K562 (cell line): ENCODE results near the gene UNKL.

Experiments used
- PHF20 ChIP-seq: fragments of 450-650 bp; IDR thresholded peaks from 2 replicates; pipeline ENCODE4 v1.6.1; 2018; ENCODE audit not compliant: partially characterized antibody
- POLR2AphosphoS5 ChIP-seq: IDR thresholded peaks from 2 replicates; pipeline ENCODE4 v1.6.1; 2011; ENCODE audit warnings: mild to moderate bottlenecking, low read depth, low read length, moderate library complexity; ENCODE audit not compliant: control insufficient read depth, insufficient read depth
- TF ChIP-seq, protein P1 (sequence below), 3 experiments: IDR thresholded peaks in 2 of 3; conservative IDR thresholded peaks in 1 of 3; 2 replicates each; pipeline ENCODE4 v1.5.1; 2011 to 2012; ENCODE audit warnings: low read length in 3 of 3, mild to moderate bottlenecking in 3 of 3, control low read depth in 2 of 3, improper control_type of control experiment in 1 of 3, inconsistent platforms in 1 of 3, low read depth in 1 of 3, mixed read lengths in 1 of 3, moderate library complexity in 1 of 3; ENCODE audit not compliant: insufficient read depth in 2 of 3

DNA sequence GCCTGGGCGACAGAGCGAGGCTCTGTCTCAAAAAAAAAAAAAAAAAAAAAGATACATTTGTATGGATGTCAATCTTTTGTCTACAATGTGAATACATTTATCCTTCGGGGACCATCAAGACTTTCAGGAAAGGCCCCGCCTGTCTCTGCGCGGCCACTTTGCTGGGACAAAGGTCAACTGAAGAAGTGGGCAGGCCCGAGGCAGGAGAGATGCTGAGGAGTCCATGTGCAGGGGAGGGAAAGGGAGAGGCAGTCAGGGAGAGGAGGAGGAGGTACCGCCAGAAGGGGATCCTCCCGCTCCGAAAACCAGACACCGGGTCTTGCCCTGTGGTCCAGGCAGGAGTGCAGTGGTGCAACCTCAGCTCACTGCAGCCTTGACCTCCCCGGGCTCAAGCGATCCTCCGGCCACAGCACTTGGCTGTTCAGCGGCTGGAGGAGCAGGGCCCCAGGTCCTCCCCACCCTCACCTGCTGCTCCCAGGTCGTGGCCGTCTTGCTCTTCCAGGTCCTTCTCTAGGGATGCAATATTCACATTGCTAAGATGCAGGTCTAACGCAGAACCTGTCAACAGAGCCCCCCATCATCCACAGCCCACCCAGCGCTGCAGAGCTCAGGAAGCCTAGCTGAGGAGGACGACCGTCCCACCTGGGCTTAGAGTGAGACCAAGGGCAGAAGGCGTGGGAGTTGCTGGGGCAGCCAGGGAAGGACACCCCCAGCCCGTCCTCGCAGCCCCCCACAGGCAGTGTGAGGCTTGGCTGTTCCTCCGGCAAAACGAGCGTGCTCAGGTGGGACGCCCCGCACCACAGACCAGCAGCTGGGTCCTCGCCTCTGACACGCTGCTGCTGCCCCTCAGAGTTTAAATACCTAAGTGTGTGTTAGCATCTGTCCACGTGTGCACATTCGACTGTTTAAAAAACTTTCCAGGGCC is 43.2 kb downstream of the UNKL start:
- TF ChIP-seq PHF20 (no peak), POLR2AphosphoS5 (no peak)
- TF ChIP-seq, protein P1, sequence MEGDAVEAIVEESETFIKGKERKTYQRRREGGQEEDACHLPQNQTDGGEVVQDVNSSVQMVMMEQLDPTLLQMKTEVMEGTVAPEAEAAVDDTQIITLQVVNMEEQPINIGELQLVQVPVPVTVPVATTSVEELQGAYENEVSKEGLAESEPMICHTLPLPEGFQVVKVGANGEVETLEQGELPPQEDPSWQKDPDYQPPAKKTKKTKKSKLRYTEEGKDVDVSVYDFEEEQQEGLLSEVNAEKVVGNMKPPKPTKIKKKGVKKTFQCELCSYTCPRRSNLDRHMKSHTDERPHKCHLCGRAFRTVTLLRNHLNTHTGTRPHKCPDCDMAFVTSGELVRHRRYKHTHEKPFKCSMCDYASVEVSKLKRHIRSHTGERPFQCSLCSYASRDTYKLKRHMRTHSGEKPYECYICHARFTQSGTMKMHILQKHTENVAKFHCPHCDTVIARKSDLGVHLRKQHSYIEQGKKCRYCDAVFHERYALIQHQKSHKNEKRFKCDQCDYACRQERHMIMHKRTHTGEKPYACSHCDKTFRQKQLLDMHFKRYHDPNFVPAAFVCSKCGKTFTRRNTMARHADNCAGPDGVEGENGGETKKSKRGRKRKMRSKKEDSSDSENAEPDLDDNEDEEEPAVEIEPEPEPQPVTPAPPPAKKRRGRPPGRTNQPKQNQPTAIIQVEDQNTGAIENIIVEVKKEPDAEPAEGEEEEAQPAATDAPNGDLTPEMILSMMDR (IDR thresholded peaks at IDR 0.05 in 2 of 3, conservative IDR thresholded peaks at IDR 0.05 in 1 of 3; ENCODE audit: insufficient read depth in 2 of 3, low read depth in 1 of 3, low read length in 3 of 3): no peak
